Amniotic stem cell (primary cell): ENCODE data around the gene CCND1.

Experiments
- DNase-seq: peaks from one replicate; lab custom pipeline; 2025; lab: John Stamatoyannopoulos, UW

The CCND1 gene

DNA sequence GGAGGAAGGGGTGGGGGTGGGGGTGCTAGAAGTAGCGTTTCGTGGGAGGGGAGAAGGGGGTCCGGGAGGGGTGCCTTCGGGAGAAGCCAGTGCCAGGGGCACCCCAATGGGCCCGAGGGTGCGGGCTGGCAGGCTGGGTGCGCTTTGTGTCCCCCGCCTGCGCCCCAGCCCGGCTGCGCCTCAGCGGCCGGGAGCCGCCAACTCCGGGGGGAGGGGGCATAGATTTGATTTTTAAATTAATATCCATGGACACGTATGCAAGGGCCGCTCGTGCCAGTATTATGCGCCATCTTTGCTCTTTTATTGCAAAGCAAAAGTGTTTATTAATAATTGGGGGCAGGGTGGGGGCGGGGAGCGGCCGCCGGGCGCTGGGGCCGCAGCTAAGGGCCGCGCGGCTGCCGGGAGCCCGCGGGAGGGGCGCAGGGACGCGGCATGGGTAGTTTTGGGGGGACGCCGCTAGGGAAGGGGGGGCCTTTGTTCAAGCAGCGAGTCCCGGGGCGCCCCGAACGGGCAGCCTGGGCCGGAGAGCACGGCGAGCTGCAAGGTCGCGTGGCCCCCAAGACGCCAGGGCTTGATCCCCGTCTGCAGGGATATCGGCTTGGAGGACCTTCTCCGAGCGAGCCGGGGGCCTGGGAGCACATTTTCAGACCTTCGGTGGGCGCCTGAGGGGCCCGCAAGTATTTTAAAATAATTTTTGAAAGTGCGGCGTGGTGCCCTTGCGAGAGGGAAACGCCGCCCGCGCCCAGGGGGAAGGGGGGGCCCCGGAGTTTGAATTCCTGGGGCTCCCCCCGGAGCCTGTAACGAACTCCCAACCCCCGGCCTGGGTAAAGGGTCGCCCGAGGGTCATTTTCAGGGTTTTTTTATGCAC lies 959 bp downstream of the CCND1 start:
- no peak for DNase-seq

DNA sequence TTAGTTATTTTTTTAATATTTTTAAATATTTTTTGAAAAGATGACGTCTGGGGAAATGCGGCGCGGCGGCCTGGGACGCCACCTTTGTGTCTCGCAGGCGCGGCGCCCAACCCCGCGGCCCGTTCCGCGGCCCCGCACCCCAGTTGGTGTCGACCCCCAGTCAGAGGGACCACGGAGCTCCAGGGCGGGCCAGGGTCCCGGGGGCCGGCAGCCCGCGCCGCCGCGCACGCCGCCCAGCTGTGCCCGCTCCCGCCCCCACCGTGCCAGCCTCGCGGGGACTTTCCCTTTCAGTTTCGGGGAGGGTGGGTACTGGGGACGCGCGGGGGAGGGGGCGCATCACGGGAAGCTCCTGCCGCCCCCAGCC lies 1.6 kb downstream of the CCND1 start:
- no peak for DNase-seq

DNA sequence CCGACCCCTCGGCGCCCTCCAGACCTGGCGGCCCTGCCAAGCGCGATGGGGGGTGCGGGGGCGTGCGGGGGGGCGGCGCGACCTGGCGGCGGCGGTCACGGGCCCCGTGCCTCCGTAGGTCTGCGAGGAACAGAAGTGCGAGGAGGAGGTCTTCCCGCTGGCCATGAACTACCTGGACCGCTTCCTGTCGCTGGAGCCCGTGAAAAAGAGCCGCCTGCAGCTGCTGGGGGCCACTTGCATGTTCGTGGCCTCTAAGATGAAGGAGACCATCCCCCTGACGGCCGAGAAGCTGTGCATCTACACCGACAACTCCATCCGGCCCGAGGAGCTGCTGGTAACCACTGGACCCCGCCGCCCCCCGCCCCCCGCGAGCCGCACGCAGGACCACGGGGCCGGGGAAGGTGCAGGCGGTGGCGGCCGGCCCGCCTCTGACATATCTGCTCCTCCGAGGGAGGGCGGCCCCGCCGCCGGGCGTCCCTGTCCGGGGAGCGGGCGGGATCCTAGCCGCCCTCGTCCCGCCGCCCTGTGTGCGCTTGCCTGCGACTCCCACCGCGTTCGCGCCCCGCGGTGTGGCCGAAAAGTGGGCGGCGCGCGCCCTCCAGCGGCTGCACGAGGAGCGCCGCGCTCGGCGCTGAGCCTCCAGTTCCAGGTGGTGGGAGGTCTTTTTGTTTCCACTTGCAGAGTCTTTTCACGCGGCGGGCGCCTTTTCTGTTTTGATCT lies 2.1 kb downstream of the CCND1 start:
- DNase-seq: peak; percentile 41

DNA sequence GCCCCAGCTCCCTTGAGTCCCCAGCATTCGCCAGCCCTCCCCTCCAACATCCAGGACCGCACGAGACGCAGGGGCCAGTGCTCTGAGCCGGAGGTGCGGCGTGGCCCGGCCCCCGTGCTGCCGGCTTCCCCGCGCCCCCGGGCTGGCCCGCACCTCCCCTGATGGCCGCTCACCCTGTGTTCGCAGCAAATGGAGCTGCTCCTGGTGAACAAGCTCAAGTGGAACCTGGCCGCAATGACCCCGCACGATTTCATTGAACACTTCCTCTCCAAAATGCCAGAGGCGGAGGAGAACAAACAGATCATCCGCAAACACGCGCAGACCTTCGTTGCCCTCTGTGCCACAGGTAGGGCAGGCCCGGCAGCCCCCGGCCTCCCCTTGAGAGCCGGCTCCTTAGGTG lies 2.7 kb downstream of the CCND1 start:
- no peak for DNase-seq

DNA sequence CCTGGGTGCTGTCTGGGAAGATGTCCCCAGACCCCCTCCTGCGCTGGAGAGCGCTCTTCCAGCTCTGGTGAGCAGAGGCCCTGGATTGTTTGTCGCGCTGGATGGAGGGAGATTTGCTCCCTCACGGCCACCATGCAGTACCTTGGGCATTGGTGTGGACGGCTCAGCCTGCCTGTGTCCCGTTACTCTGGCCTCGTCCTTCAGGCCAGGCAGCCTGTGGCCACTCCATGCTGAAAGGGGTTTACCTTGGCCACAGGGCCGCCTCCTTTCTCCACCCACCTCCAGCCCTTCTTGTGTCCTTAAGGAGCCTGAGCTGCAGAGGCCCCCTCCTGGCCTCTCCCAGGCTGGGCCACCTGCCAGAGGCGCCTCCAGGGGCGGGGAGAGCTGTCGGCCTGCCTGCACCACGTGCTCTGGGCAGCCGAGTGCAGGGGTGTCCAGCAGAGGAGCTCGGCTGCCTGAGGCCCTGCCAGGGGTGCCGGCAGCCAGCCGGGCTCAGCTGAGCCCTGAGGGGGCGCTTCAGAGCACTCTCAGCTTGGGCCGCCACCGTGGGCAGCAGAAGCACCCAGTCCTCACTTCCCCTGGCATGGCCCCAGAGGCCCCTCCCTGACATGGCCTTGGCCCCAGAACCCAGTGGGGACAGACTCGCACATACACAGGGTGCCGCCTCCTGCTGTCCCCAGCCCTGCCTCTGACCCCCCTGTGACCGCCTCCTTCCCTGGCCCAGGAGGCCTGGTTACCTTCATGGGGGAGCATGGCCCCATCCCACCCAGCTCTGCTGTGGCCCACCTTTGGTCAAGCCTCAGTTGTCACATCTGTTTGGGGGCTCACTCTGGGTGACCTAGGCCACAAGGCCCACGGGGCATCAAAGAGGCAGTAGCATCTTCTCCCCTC lies 3.4 kb downstream of the CCND1 start:
- peak; percentile 66 for DNase-seq

DNA sequence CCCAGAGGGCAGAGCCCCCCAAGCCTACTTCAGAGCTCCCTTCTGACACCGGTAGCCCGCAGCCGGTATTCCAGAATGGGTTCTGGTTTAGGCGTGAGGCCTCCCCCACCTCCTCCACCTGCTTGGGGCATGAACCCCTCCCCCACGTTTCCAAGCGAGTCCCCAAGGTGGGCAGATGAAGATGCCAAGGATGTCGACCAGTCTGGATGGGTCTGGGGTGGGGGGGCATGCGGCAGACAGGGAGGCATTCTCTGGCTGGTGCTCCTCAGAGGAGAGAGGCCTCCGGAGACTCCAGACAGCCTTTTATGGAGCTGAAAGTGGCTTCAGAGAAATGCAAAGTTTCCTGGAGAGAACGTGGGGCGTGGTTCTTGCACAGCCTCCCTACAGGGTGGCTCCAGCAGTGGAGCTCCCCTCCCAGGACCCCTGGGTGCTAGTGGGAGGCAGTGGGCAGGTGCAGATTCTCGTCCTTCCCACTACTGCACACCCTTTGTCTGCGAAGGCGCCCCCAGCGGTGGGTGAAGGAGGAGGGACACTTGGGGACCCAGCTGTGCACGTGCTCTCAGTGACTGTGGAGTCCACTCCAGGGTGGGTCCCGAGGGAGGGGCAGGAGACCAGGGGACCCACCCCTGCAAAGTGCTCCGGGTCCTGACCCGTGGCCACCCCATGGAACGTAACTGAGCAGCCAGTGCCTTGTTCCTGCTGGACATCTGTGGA lies 4.2 kb downstream of the CCND1 start:
- no peak for DNase-seq

DNA sequence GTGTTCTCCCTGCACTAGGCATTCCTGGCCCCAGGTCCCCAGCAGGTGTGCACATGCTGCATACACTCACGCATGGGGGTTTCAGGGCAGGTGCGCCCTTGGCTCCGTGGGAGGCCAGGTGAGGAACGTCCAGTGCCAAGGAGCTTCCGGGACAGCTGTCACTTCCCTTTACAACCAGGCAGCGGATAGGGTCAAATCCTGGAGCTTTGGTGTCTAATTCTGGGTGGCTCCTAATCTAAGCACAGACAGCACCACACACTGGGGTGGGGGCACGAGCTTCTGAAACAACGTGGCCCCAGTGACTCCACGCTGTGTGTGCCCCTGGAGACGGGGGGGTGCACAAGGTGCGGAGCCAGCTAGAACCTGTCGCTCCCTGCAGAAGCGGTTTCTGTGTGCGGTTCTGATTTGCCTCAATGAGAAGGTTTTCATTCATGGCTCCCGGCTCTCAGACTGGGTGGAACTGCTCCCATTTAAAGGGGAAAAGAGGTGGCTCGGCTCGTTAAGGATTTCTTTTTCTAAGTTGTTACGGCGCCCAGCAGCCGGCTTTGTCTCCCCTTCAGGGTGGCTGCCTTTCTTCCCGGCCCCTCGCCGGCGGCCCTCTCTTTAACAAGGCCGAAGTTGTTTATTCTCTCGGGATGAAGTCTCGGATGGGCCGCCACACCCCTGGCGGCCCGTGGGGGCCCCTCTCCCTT lies 5.0 kb downstream of the CCND1 start:
- DNase-seq: no peak

DNA sequence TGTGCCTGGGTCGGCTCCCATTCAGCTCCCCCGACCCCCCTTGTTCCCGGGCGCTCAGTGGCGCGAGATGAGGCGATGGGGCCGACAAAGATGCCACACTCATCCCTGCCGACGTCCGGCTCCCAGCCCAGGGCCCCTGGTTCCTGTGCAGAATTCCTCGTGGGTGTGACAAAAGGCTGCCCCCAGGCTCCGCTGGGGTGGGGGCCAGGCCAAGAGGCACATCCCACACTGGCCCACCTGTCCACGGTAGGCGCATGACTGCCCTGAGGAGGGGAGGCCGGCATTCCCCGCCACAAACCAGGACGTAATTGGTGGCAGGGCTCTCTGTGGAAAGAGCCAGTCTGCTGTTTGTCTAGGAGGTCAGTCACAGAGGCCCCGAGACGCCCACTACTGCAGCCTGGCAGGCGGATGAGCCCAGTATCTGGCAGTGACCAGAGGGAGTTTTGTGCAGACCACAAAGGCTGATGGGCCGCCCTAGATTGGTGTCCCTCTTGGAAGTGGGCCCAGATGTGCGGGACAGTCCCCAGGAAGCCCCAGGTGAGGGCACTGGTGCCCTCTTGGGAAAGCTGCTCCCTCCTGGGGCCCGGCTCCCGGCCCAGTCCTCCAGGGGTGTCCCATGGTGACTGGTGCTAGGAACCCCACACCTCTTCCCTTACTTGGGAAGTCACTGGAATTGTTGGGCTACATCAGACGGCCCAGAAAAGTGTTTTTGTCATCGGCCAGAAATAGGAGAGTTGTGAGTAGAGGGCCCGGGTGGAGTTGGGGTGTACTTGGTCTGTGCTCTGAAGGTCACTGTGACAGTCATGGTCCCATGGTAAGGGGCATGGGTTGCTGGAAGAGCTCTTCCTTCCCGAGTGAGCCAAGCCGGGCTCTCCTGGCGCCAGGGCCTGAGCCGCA lies 5.8 kb downstream of the CCND1 start:
- DNase-seq: no peak

DNA sequence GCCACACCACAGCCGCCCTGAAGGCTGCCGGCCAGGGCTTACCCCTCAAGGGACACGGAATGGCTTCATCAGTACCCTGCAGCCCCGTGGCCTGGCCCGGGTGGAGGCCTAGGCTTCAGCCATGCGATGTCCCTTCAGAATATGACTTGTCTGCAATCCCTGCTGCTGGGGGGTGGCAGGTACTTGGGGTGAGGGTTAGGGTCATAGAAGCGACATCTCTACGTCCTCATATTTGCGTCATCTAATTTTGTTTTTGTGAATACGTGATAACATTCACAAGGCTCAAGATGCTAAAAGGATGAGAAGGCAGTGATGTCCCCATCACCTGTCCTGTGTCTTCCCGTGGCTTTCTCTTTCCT lies 6.4 kb downstream of the CCND1 start:
- no peak for DNase-seq

DNA sequence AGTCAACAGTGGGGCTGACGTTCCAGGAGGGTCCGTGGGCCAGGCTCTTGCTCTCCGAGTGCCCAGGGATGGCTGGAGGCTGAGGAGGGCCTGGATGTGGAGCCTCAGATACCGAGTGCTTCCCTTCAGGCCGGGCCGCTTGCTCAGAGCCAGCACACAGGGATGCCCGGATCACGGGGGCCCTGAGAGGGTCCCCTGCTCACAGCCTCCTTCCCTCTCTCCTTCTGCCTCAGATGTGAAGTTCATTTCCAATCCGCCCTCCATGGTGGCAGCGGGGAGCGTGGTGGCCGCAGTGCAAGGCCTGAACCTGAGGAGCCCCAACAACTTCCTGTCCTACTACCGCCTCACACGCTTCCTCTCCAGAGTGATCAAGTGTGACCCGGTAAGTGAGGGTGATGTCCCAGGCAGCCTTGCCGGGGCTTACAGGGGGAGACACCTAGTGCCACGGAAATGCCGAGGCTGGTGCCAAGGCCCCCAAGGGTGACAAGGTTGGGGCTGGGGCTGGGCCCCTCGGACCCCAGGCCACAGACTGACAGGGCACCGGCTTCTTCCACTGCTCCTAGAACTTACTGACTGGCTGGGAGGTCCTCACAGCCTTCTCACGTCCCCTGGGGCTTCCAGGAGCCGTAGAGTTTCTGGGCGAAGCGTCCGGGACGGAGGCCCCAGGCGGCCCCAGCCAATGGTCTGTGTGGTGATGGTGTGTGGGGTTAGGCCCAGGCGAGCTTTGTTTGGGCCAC lies 7.0 kb downstream of the CCND1 start:
- no peak for DNase-seq

DNA sequence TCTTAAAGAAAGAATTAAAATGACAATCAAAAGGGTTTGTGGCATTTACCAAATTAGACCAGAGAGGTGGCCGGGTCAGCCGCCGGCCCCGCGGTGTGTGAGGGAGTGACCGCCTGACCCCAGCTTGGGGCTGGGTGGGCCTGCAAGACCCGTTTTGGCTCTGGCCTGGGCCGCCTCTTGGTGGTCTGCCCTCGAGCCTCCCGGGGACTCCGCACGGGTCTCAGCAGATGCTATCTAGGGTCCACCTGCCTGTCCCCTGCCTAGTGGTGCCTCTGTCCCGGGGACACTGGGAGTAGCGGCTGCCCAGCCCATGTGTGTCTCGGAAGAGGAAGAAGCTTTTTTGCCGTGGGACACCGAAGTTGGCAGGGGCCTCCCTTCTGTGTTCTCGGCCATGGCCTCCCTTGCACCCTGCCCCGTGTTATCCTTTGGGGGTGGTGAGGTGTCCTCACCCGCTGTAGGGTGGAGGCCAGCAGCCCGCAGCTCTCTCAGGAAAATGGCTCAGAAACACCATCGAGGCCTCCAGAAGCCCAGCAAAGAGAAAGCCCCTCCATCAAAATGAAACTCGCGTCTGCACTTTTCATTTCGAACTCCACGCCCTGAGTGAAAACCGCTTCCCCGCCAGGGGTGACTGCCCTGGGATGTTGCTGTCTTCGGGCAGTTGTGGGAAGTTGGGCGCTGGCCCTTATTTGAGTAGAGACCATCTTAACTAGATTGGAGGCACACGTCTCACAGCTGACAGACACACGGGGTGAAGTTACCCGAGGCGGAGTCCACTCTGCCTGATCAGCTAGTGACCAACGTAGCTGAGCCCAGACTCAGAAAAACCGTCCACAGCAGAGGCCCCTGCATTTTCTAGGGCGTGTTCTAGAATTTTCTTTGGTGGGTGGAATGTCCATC lies 8.0 kb downstream of the CCND1 start:
- no peak for DNase-seq

DNA sequence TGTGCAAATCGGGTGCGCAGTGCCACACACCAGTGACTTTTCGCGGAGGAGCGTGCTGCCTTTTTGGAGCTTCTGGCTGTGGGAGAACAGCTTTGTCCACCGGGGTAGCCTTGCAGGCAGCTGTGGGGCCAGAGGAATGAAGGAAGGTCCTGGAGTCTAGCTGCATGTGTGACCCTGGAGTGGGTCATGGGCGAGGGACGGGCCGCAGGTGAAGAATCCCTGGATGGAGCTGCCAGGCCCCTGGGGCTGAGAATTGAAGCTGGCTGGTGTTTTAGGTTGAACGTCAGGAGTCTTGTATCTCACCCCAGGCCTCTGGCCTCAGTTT lies 8.6 kb downstream of the CCND1 start:
- no peak for DNase-seq

DNA sequence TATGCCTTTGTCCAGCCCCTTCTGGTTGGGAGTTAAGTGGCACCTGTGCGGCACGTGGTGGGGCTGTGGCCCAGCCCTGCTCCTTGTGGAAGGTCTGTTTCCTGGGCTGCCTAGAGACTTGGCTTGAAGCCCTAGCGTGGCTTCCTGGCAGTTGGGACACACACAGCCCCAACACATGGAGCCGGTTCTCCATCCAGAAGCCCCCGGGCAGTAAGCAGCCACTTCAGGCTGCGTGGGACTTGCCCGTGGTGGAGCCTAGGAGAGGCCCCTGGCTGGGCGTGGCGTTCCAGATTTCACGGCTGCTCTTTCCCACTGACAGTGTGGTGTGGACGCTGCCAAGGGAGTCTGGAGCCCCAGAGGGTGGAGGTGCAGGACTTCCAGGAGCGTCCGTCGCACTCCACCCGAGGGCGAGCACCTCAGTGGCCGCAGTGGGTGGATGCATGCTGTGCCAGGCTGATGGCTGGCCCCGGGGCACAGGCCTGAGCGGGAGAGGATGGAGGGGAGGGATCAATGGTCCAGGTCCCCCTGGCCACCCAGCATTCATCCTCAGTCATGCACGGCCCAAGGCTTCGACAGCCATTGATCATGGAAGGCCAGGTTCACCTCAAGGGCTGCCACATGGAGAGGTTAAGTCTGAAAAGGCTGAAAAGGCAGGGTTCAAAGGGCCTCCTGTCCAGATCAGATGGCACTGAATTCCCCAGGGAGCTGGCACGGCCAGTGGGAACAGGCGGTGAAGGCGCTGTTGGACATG lies 9.3 kb downstream of the CCND1 start:
- no peak for DNase-seq

DNA sequence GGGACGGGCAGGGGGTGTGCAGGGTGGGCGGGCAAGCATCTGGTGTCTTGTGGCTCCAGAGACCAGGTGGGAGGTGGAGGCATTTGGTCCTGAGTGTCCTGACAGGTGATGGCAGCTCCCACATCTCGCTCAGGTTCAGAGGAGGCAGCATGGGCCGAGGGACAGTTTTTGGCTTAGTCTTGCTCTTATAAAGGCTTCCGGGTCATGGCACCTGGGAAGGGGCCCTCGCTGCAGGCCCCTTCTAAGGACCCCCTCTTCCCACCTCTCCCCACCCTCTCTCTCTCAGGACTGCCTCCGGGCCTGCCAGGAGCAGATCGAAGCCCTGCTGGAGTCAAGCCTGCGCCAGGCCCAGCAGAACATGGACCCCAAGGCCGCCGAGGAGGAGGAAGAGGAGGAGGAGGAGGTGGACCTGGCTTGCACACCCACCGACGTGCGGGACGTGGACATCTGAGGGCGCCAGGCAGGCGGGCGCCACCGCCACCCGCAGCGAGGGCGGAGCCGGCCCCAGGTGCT lies 9.9 kb downstream of the CCND1 start:
- DNase-seq: no peak

DNA sequence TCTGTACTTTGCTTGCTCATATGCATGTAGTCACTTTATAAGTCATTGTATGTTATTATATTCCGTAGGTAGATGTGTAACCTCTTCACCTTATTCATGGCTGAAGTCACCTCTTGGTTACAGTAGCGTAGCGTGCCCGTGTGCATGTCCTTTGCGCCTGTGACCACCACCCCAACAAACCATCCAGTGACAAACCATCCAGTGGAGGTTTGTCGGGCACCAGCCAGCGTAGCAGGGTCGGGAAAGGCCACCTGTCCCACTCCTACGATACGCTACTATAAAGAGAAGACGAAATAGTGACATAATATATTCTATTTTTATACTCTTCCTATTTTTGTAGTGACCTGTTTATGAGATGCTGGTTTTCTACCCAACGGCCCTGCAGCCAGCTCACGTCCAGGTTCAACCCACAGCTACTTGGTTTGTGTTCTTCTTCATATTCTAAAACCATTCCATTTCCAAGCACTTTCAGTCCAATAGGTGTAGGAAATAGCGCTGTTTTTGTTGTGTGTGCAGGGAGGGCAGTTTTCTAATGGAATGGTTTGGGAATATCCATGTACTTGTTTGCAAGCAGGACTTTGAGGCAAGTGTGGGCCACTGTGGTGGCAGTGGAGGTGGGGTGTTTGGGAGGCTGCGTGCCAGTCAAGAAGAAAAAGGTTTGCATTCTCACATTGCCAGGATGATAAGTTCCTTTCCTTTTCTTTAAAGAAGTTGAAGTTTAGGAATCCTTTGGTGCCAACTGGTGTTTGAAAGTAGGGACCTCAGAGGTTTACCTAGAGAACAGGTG lies 11.1 kb downstream of the CCND1 start:
- DNase-seq: no peak

DNA sequence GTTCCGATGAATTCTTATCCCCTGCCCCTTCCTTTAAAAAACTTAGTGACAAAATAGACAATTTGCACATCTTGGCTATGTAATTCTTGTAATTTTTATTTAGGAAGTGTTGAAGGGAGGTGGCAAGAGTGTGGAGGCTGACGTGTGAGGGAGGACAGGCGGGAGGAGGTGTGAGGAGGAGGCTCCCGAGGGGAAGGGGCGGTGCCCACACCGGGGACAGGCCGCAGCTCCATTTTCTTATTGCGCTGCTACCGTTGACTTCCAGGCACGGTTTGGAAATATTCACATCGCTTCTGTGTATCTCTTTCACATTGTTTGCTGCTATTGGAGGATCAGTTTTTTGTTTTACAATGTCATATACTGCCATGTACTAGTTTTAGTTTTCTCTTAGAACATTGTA lies 12.0 kb downstream of the CCND1 start:
- DNase-seq: no peak

DNA sequence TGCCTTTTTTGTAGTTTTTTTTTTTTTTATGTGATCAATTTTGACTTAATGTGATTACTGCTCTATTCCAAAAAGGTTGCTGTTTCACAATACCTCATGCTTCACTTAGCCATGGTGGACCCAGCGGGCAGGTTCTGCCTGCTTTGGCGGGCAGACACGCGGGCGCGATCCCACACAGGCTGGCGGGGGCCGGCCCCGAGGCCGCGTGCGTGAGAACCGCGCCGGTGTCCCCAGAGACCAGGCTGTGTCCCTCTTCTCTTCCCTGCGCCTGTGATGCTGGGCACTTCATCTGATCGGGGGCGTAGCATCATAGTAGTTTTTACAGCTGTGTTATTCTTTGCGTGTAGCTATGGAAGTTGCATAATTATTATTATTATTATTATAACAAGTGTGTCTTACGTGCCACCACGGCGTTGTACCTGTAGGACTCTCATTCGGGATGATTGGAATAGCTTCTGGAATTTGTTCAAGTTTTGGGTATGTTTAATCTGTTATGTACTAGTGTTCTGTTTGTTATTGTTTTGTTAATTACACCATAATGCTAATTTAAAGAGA lies 12.5 kb downstream of the CCND1 start:
- no peak for DNase-seq
